ENCODE data around the gene MOB3A.

MOB3A gene

GRCh38 chr19:2112516-2113320, 16.6 kb upstream of the MOB3A start:
- Histone ChIP-seq H3K27me3 (ENCODE audit: low read depth, low read length) (no peaks in the 10 kb centered on the region), H3K9ac (ENCODE audit: low read length) (no peak overlapping the region), H2AFZ (ENCODE audit: low read depth, low read length) (no peak overlapping the region), H3K27ac (ENCODE audit: low read length) (no peak overlapping the region), H3K4me3 (ENCODE audit: low read length) (no peak overlapping the region), H3K36me3 (replicated peaks; ENCODE audit: low read depth, low read length) (peaks cover 84% of the 10 kb centered on the region), H3K79me2 (ENCODE audit: low read length) (no peaks in the 10 kb centered on the region), H3K4me1 (ENCODE audit: low read length) (no peaks in the 10 kb centered on the region), H4K20me1 (ENCODE audit: insufficient read depth, low read length) (no peaks in the 10 kb centered on the region; the same call in 1 of the 2 replicates), H3K9me3 (ENCODE audit: insufficient read depth, low read length) (no peaks in the 10 kb centered on the region), H3K4me2 (ENCODE audit: low read length) (no peak overlapping the region)
- TF ChIP-seq, protein P1, sequence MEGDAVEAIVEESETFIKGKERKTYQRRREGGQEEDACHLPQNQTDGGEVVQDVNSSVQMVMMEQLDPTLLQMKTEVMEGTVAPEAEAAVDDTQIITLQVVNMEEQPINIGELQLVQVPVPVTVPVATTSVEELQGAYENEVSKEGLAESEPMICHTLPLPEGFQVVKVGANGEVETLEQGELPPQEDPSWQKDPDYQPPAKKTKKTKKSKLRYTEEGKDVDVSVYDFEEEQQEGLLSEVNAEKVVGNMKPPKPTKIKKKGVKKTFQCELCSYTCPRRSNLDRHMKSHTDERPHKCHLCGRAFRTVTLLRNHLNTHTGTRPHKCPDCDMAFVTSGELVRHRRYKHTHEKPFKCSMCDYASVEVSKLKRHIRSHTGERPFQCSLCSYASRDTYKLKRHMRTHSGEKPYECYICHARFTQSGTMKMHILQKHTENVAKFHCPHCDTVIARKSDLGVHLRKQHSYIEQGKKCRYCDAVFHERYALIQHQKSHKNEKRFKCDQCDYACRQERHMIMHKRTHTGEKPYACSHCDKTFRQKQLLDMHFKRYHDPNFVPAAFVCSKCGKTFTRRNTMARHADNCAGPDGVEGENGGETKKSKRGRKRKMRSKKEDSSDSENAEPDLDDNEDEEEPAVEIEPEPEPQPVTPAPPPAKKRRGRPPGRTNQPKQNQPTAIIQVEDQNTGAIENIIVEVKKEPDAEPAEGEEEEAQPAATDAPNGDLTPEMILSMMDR (IDR thresholded peaks at IDR 0.05; ENCODE audit: low read depth, low read length) = no peak

DNA sequence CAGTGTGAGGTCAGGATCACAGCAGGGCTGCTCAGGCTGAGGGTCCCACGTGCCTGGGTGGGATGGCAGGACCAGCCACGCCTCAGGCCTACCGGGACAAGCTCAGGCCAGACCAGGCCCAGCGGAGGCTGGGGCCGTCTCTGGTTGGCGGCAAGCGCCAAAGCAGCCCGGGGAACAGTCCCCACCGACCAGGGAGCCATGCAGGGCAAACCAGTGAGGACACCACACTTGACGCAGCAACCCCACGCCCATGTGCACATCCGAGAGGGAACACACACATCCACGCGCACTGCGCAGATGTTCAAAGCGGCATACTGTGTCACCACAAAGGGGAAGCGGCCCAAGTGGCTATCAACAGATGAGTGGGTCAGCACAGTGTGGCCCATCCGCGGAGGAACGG, 15.8 kb upstream of the MOB3A start:
- no peak overlapping the region for H3K4me3 ChIP-seq (ENCODE audit: low read length)
- no peaks in the 10 kb centered on the region for H3K4me1 ChIP-seq (ENCODE audit: low read length)
- H3K36me3 ChIP-seq (replicated peaks; ENCODE audit: low read depth, low read length) = peaks cover 81% of the 10 kb centered on the region
- no peak overlapping the region for H2AFZ ChIP-seq (ENCODE audit: low read depth, low read length)
- no peak overlapping the region for H3K27ac ChIP-seq (ENCODE audit: low read length)
- H3K79me2 ChIP-seq (ENCODE audit: low read length) = no peaks in the 10 kb centered on the region
- H3K4me2 ChIP-seq (ENCODE audit: low read length) = no peak overlapping the region
- no peaks in the 10 kb centered on the region; the same call in 1 of the 2 replicates for H4K20me1 ChIP-seq (ENCODE audit: insufficient read depth, low read length)
- TF ChIP-seq, protein P1 (IDR thresholded peaks at IDR 0.05; ENCODE audit: low read depth, low read length) = no peak
- TF ChIP-seq EZH2phosphoT487 (IDR thresholded peaks at IDR 0.05; ENCODE audit: low read depth) = no peak
- no peaks in the 10 kb centered on the region for H3K9me3 ChIP-seq (ENCODE audit: insufficient read depth, low read length)
- H3K9ac ChIP-seq (ENCODE audit: low read length) = no peak overlapping the region
- H3K27me3 ChIP-seq (ENCODE audit: low read depth, low read length) = no peaks in the 10 kb centered on the region

DNA sequence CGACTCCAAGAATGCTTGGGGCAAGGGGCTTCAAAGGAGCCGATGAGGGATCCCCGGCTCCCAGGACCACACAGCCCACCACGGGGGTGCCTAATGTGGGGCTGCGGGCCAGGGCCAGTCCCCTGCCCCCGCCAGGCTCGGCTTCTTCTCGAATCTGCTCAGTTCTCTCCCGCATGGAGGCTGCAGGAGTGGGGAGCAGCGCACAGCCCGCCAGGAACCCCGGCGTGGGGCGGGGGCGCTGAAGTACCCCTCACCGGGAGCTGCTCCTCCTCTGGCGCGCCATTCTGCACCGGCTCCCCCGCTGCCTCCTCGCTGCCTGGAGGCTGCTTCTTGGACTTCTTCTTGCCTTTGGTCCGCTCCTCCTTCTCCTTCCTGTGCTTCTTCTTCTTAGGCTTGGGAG, 15.3 kb upstream of the MOB3A start:
- H3K9me3 ChIP-seq (ENCODE audit: insufficient read depth, low read length) = no peaks in the 10 kb centered on the region
- no peak overlapping the region for H3K4me3 ChIP-seq (ENCODE audit: low read length)
- H3K27ac ChIP-seq (ENCODE audit: low read length) = no peak overlapping the region
- no peaks in the 10 kb centered on the region for H3K27me3 ChIP-seq (ENCODE audit: low read depth, low read length)
- no peaks in the 10 kb centered on the region for H3K79me2 ChIP-seq (ENCODE audit: low read length)
- peaks cover 83% of the 10 kb centered on the region for H3K36me3 ChIP-seq (replicated peaks; ENCODE audit: low read depth, low read length)
- H3K4me2 ChIP-seq (ENCODE audit: low read length) = no peak overlapping the region
- no peaks in the 10 kb centered on the region for H3K4me1 ChIP-seq (ENCODE audit: low read length)
- no peak overlapping the region for H3K9ac ChIP-seq (ENCODE audit: low read length)
- H2AFZ ChIP-seq (ENCODE audit: low read depth, low read length) = no peak overlapping the region
- H4K20me1 ChIP-seq (ENCODE audit: insufficient read depth, low read length) = no peaks in the 10 kb centered on the region; the same call in 1 of the 2 replicates
- TF ChIP-seq, protein P1 (IDR thresholded peaks at IDR 0.05; ENCODE audit: low read depth, low read length) = no peak
- TF ChIP-seq EZH2phosphoT487 (IDR thresholded peaks at IDR 0.05; ENCODE audit: low read depth) = no peak

DNA sequence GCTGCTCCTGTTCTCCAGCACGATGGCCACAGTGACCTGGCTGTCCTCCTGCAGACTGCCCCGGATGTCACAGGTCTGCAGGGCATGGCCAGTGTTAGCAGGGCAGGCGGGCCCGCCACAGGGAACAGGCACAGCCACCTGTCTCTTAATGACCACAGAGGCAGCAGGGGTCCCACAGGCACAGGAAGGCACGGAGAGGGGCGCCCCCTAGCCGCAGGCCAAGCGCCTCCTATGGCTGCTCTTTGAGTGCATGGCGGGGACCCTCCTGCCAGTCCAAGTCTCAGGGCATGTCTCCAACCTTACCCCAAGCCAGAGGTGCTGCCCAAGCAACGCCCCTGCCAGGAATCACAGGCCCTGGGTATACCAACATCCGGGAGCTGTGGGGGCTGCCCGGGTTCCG, 14.7 kb upstream of the MOB3A start:
- Histone ChIP-seq H2AFZ (ENCODE audit: low read depth, low read length) (no peak overlapping the region), H3K4me1 (ENCODE audit: low read length) (no peaks in the 10 kb centered on the region), H3K4me2 (ENCODE audit: low read length) (no peak overlapping the region), H3K27ac (ENCODE audit: low read length) (no peak overlapping the region), H4K20me1 (ENCODE audit: insufficient read depth, low read length) (no peaks in the 10 kb centered on the region; the same call in 1 of the 2 replicates), H3K79me2 (ENCODE audit: low read length) (no peaks in the 10 kb centered on the region), H3K36me3 (replicated peaks; ENCODE audit: low read depth, low read length) (peaks cover 85% of the 10 kb centered on the region), H3K9ac (ENCODE audit: low read length) (no peak overlapping the region), H3K27me3 (ENCODE audit: low read depth, low read length) (no peaks in the 10 kb centered on the region), H3K4me3 (ENCODE audit: low read length) (no peak overlapping the region), H3K9me3 (ENCODE audit: insufficient read depth, low read length) (no peaks in the 10 kb centered on the region)
- TF ChIP-seq EZH2phosphoT487 (IDR thresholded peaks at IDR 0.05; ENCODE audit: low read depth) = no peak
- TF ChIP-seq, protein P1 (IDR thresholded peaks at IDR 0.05; ENCODE audit: low read depth, low read length) = peak; percentile 50

Data from OCI-LY3 (cell line).